AG04450 (cell line): ENCODE data around the gene RSAD1. TPM values are rescaled to one million over a fixed set of nuclear protein-coding genes. Genes with fewer than 3 reads are reported as not detected.

Experiments
- CTCF ChIA-PET: fragments of 300-600, 350-600 bp; formaldehyde crosslinking; extraction: SDS; loops from one replicate; lab custom pipeline; 2022; ENCODE audit warnings: antibody characterized with exemption, inconsistent platforms; lab: Charles Lee
- POLR2A ChIA-PET: fragments of 350-600 bp; formaldehyde crosslinking; extraction: SDS; loops from one replicate; lab custom pipeline; 2021; ENCODE audit warnings: antibody characterized with exemption, inconsistent platforms; lab: Yijun Ruan, JAX
- DNase-seq: peaks from one replicate; pipeline ENCODE4 v3.0.0-alpha.2; 2011; ENCODE audit warnings: low read depth, low spot score
- H3K27ac ChIP-seq: one replicate; pipeline ENCODE4 v1.5.1; 2012; ENCODE audit warnings: low read depth, low read length, control low read depth
- H3K27me3 ChIP-seq: one replicate; pipeline ENCODE4 v1.6.0; 2012; ENCODE audit warnings: low read length; ENCODE audit not compliant: control insufficient read depth, insufficient read depth
- H3K4me3 ChIP-seq: 2 replicates; pipeline ENCODE4 v1.5.1; 2011; ENCODE audit warnings: mild to moderate bottlenecking, low read depth, low read length, control low read depth
- H3K9me3 ChIP-seq: 2 replicates; pipeline ENCODE4 v1.5.1; 2012; ENCODE audit warnings: low read length; ENCODE audit not compliant: control insufficient read depth, insufficient read depth
- polyA plus RNA-seq: library from polyadenylated mRNA; depleted of rRNA; stranded (reverse); fragments of >200 nt; gene quantifications from 2 replicates; pipeline ENCODE4 v1.2.3, GENCODE V29; 2011
- TF ChIP-seq, protein P1 (sequence below): IDR thresholded peaks from 2 replicates; pipeline ENCODE4 v1.5.1; 2011; ENCODE audit warnings: low read depth, low read length, control low read depth, inconsistent platforms

Gene RSAD1
- polyA plus RNA-seq, 1 experiment: 15.5 TPM

GRCh38 chr17:50461550-50462132 lies 17.0 kb upstream of the RSAD1 start:
- ChIA-PET POLR2A (no interaction called here), CTCF (no interaction called here)
- TF ChIP-seq, protein P1, sequence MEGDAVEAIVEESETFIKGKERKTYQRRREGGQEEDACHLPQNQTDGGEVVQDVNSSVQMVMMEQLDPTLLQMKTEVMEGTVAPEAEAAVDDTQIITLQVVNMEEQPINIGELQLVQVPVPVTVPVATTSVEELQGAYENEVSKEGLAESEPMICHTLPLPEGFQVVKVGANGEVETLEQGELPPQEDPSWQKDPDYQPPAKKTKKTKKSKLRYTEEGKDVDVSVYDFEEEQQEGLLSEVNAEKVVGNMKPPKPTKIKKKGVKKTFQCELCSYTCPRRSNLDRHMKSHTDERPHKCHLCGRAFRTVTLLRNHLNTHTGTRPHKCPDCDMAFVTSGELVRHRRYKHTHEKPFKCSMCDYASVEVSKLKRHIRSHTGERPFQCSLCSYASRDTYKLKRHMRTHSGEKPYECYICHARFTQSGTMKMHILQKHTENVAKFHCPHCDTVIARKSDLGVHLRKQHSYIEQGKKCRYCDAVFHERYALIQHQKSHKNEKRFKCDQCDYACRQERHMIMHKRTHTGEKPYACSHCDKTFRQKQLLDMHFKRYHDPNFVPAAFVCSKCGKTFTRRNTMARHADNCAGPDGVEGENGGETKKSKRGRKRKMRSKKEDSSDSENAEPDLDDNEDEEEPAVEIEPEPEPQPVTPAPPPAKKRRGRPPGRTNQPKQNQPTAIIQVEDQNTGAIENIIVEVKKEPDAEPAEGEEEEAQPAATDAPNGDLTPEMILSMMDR: no peak
- Histone ChIP-seq H3K27me3 (peaks cover 2% of the 10 kb centered on the region), H3K27ac (no peak overlapping the region), H3K9me3 (no peaks in the 10 kb centered on the region), H3K4me3 (no peak overlapping the region)
- no peak for DNase-seq

- ChIA-PET POLR2A (no interaction called here), CTCF (no interaction called here)
- TF ChIP-seq, protein P1: no peak
- Histone ChIP-seq H3K27me3 (peaks cover 6% of the 10 kb centered on the region), H3K9me3 (no peaks in the 10 kb centered on the region), H3K4me3 (no peak overlapping the region), H3K27ac (no peak overlapping the region)
- no peak for DNase-seq
Measured at GRCh38 chr17:50462446-50462845, 16.2 kb upstream of the RSAD1 start.

DNA sequence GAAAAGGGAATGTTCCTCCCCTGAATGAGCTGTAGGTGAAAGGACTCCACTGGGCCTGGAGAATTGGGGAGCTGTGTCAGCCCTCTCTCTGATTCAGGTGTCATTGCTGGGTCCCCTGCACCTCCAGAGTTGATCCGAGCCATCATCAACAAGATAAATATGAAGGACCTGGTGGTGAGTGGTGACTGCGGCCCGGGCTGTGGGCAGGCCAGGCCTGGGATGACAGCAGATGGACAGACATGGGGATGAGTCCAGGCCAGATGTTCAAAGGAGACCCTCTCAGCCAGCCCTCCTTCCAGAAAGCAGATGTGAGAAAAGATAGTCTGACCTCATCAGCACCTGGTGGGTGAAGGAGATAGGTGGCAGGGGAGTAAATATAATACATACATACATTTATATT lies 14.5 kb upstream of the RSAD1 start:
- peaks cover 4% of the 10 kb centered on the region; the same call in 1 of the 2 replicates for H3K9me3 ChIP-seq
- no peak overlapping the region for H3K4me3 ChIP-seq
- POLR2A ChIA-PET: no interaction called here
- peaks cover 20% of the 10 kb centered on the region for H3K27me3 ChIP-seq
- TF ChIP-seq, protein P1: no peak
- CTCF ChIA-PET: no interaction called here
- H3K27ac ChIP-seq: no peak overlapping the region
- no peak for DNase-seq

DNA sequence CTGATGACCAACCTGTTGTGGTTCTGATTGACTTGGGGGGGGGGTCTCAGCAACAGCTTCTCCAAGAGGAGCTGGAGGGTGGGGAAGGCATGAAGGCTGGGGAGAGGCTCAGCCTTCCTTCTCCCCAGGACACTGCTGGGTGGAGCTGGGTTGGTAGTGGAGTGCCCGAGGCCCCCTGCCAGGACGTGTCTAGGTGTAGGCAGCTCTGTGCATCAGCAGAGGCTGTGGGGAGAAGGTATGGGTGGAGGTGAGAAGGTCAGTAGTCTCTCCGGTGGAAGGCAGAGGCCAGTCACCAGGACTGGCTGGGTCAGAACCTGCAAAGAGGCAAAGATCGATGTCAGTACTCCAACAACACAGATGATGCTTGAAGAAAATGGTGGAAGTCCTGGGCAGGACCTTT lies 13.9 kb upstream of the RSAD1 start:
- TF ChIP-seq, protein P1: no peak
- peaks cover 25% of the 10 kb centered on the region for H3K27me3 ChIP-seq
- H3K4me3 ChIP-seq: no peak overlapping the region
- H3K27ac ChIP-seq: no peak overlapping the region
- H3K9me3 ChIP-seq: peaks cover 4% of the 10 kb centered on the region; the same call in 1 of the 2 replicates
- ChIA-PET POLR2A (no interaction called here), CTCF (no interaction called here)
- DNase-seq: no peak

DNA sequence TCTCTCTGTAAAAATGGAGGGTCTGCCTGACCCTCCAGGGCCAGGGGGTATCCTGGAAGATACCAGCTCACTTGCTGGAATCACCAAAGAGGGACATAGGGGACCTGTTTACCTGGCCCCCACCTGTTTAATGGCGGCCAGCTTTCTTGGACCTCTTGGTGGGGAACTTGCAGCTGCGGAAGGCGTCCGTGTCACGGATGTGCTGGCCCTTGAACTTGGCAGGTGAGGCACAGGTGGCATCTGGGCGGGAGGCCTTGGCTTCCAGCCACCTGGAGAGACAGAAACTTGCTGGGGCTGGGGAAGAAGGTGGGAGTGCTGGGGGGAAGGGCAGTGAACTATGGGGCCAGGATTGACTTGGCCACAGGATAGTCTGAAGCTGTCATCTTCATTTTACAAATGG lies 13.5 kb upstream of the RSAD1 start:
- POLR2A ChIA-PET: no interaction called here
- no peak for DNase-seq
- CTCF ChIA-PET: no interaction called here
- Histone ChIP-seq H3K27ac (no peak overlapping the region), H3K9me3 (peaks cover 4% of the 10 kb centered on the region; the same call in 1 of the 2 replicates), H3K27me3 (peaks cover 26% of the 10 kb centered on the region), H3K4me3 (no peak overlapping the region)
- TF ChIP-seq, protein P1: no peak
